ENCODE measurements around the gene CSRP2.

GRCh38 chr12:76871082-76871481 lies 7.7 kb downstream of the CSRP2 start:
- no peak for TF ChIP-seq CTCF (IDR thresholded peaks at IDR 0.05; ENCODE audit: insufficient read depth, low read length, poor library complexity, severe bottlenecking)
- no peak for TF ChIP-seq EZH2phosphoT487 (conservative IDR thresholded peaks at IDR 0.05; ENCODE audit: low read length)
